Esophagus squamous epithelium (tissue), 5 donors: Measurements from ENCODE around the gene AP1G2. TPM values are rescaled to one million over a fixed set of nuclear protein-coding genes. Genes with fewer than 3 reads are reported as not detected.
A peak's percentile ranks its signal among the peaks of the same experiment; 100 is the strongest.
"Not testable (repeated sequence)": the region's sequence is repeated elsewhere in the genome, so short reads cannot be mapped to it uniquely, and the experiment has no call there.

Experiments
- DNase-seq: peaks from one replicate; lab custom pipeline; 2025; lab: John Stamatoyannopoulos, UW
- H3K27ac ChIP-seq, 4 donors: fragments of 200-600 bp; sonication (generic); one replicate each; pipeline ENCODE4 v1.5.1; 2016 to 2019; ENCODE audit warnings: mild to moderate bottlenecking in 1 of 4
- H3K27me3 ChIP-seq, 4 donors: fragments of 200-600 bp; sonication (generic); 1 replicate in 3 of 4; 2 replicates in 1 of 4; pipeline versions ENCODE4 v1.5.1 to v1.6.0; 2017 to 2021; ENCODE audit warnings: antibody characterized with exemption in 1 of 4
- H3K36me3 ChIP-seq, 3 donors: fragments of 200-600 bp; sonication (generic); one replicate each; pipeline ENCODE4 v1.5.1; 2016 to 2019
- H3K4me1 ChIP-seq, 3 donors: fragments of 200-600 bp; sonication (generic); one replicate each; pipeline ENCODE4 v1.5.1; 2017 to 2019
- H3K4me3 ChIP-seq, 4 donors: fragments of 200-600 bp; sonication (generic); 1 replicate in 3 of 4; 2 replicates in 1 of 4; pipeline ENCODE4 v1.5.1; 2016 to 2019; ENCODE audit warnings: mild to moderate bottlenecking in 2 of 4, moderate library complexity in 1 of 4
- H3K9me3 ChIP-seq, 3 donors: fragments of 200-600 bp; sonication (generic); one replicate each; pipeline ENCODE4 v1.5.1; 2016 to 2019
- POLR2A ChIP-seq, 4 donors: fragments of 450-650 bp; IDR thresholded peaks; one replicate each; pipeline ENCODE4 v1.6.1; 2017; ENCODE audit warnings: antibody characterized with exemption in 4 of 4, mild to moderate bottlenecking in 4 of 4, moderate library complexity in 3 of 4
- WGBS, 2 donors: methylation state at CpG; one replicate each; pipeline ENCODE4 v1.1.5; 2018; 5-methylcytosine and 5-hydroxymethylcytosine counted together
- intact Hi-C: fragments of 100-400 bp; cut with DNase I; formaldehyde crosslinking; loops from one replicate; pipeline ENCODE4 v1.15.0; 2022
- total RNA-seq, 4 donors: library from RNA; depleted of rRNA; stranded (reverse); fragments of >200 nt; gene quantifications; one replicate each; pipeline ENCODE4 v1.1.0, GENCODE V29; 2016
- TF ChIP-seq, protein P1 (sequence below), 6 experiments: fragments of 450-650 bp in 4 of 6; fragments of 200-600 bp in 2 of 6; sonication (generic) in 2 of 6; IDR thresholded peaks; one replicate each; pipeline ENCODE4 v1.5.1; 2016 to 2019; ENCODE audit warnings: antibody characterized with exemption in 6 of 6, mild to moderate bottlenecking in 4 of 6, moderate library complexity in 4 of 6
- donor health status: DM: yes; HTN: yes; CAD: no.

The AP1G2 gene
- total RNA-seq, 4 donors from 2014 or later = 58.0 to 116 (median 68.6) TPM

DNA sequence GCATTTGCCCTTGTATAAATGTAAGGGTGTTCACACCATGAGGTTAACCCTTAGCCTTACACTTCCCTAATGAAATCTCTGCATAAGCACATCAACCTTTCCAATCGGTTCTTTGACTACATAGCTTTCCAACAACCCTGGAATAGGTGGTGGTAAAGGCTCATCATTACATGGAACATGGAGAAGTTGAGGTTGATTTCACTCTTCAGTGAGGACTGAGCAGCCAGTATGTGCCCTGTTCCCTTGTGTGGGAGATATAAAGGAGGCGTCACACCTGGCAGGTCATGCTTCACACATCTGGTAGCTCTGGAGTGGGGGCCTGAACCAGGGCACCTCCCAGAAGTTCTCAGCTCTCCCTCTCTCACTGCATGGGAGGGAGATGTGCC is 32.7 kb upstream of the AP1G2 start:
- no peaks in the 10 kb centered on the region for H3K36me3 ChIP-seq
- no peak for TF ChIP-seq POLR2A (IDR thresholded peaks at IDR 0.05)
- TF ChIP-seq, protein P1, sequence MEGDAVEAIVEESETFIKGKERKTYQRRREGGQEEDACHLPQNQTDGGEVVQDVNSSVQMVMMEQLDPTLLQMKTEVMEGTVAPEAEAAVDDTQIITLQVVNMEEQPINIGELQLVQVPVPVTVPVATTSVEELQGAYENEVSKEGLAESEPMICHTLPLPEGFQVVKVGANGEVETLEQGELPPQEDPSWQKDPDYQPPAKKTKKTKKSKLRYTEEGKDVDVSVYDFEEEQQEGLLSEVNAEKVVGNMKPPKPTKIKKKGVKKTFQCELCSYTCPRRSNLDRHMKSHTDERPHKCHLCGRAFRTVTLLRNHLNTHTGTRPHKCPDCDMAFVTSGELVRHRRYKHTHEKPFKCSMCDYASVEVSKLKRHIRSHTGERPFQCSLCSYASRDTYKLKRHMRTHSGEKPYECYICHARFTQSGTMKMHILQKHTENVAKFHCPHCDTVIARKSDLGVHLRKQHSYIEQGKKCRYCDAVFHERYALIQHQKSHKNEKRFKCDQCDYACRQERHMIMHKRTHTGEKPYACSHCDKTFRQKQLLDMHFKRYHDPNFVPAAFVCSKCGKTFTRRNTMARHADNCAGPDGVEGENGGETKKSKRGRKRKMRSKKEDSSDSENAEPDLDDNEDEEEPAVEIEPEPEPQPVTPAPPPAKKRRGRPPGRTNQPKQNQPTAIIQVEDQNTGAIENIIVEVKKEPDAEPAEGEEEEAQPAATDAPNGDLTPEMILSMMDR (IDR thresholded peaks at IDR 0.05) = no peak
- WGBS, 2 donors = 80 to 91% methylated on average over 2 of the region's 2 CpGs
- no peaks in the 10 kb centered on the region for H3K9me3 ChIP-seq
- no peak overlapping the region for H3K27ac ChIP-seq
- DNase-seq = no peak
- no peak overlapping the region for H3K4me3 ChIP-seq
- H3K27me3 ChIP-seq = no peaks in the 10 kb centered on the region
- no peaks in the 10 kb centered on the region for H3K4me1 ChIP-seq
- intact Hi-C loops = no loop called here

DNA sequence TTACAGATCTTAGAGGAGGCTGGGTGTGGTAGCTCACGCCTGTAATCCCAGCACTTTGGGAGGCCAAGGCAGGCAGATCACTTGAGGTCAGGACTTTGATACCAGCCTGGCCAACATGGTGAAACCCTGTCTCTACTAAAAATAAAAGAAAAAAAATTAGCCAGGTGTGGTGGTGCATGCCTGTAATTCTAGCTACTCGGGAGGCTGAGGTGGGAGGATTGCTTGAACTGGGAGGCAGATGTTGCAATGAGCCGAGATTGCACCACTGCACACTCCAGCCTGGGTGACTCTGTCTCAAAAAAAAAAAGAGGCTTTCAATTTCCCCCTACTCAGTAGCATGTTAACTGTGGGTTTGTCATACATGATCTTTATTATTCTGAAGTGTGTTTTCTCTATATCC is 26.6 kb upstream of the AP1G2 start:
- H3K27me3 ChIP-seq, H3K4me1 ChIP-seq, H3K36me3 ChIP-seq, H3K9me3 ChIP-seq, H3K4me3 ChIP-seq, DNase-seq, intact Hi-C loops, H3K27ac ChIP-seq: not testable (repeated sequence)
- WGBS, 2 donors = 56 to 81% methylated on average over 2 to 3 of the region's 3 CpGs

DNA sequence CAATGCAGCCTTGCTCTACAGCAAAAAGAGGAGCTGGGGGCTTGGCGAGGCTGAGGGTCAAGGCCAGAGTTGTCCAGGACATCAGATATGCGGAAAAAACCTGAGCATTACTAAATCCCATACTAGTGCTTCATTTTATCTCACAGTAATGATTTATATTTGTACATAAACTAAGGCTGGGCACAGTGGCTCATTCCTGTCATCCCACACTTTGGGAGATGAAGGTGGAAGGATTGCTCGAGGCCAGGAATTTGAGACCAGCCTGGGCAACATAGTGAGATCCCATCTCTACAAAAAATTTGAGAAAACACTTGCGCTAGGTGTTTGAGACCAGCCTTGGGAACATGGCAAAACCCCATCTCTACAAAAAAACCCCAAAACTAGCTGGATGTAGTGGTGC is 22.6 kb upstream of the AP1G2 start:
- intact Hi-C loops = no loop called here
- no peak for DNase-seq
- Histone ChIP-seq H3K9me3 (no peaks in the 10 kb centered on the region), H3K27me3 (peaks cover 0 to 23% (median 0%) of the 10 kb centered on the region in 4 donors), H3K36me3 (no peaks in the 10 kb centered on the region), H3K4me1 (peaks cover 0 to 7% (median 0%) of the 10 kb centered on the region in 3 donors), H3K4me3 (no peak overlapping the region), H3K27ac (no peak overlapping the region)
- 76 to 85% methylated on average over 4 of the region's 4 CpGs for WGBS, 2 donors
- no peak for TF ChIP-seq POLR2A (IDR thresholded peaks at IDR 0.05)
- TF ChIP-seq, protein P1 (IDR thresholded peaks at IDR 0.05) = no peak

DNA sequence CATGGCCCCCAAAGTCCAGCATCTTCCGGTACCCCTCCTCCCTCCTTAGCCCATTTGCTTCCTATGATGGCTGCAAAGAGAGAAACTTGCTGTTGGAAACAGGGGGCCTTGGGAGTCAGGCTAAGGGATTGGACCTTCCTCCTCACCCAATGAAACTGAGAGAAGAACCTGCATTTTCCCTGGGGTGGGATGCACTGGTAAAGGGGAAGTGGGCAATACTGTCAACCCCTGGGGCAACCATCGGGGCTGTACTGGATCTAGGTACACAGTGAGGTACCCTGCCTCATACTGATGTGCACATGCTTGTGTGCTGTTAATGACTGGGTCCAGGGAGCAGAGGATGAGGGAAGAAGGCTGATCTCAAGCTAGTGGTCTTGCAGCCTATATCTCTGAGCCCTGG is 22.0 kb upstream of the AP1G2 start:
- no peaks in the 10 kb centered on the region for H3K36me3 ChIP-seq
- no peak for TF ChIP-seq POLR2A (IDR thresholded peaks at IDR 0.05)
- TF ChIP-seq, protein P1 (IDR thresholded peaks at IDR 0.05) = no peak
- peaks cover 0 to 7% (median 0%) of the 10 kb centered on the region in 3 donors for H3K4me1 ChIP-seq
- intact Hi-C loops = no loop called here
- H3K27ac ChIP-seq = no peak overlapping the region
- H3K9me3 ChIP-seq = no peaks in the 10 kb centered on the region
- WGBS, 2 donors = 60 to 76% methylated on average over 2 of the region's 2 CpGs
- peaks cover 0 to 27% (median 0%) of the 10 kb centered on the region in 4 donors for H3K27me3 ChIP-seq
- DNase-seq = no peak
- no peak overlapping the region for H3K4me3 ChIP-seq

DNA sequence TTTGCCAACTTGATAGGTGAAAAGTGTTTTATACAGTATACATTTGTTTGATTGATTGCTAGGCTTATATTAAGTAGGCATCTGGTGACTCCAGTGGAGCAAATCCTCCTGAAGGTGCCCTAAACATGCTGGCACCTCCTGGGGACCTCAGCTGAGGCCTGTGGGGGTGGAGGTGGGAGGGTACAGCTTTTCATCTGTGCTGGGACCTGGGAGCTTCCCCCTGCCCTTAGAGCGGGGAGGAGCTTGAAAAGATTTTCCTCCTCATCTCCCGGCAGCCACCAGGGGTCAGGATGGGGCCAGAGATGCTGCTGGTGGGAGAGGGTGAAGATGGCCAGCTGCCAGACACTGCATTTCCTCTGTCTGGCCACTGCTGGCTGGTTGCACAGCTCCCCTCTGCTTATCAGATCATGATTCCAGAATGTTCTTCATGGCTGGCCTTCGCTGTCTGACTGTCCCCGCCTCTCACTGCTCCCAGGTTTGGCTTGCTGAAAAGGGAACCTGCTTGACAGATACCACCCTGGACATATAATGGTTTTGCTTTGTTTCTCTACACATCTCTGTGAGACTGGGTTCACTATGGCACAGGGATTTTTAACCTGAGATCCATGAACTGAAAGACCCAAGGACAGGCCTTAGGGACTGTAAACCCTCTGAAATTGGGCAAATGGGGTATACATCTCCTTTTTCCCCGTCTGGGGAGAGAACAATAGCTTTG is 21.4 kb upstream of the AP1G2 start:
- peaks cover 0 to 24% (median 0%) of the 10 kb centered on the region in 4 donors for H3K27me3 ChIP-seq
- H3K4me3 ChIP-seq = no peak overlapping the region
- no peak overlapping the region for H3K27ac ChIP-seq
- H3K36me3 ChIP-seq = no peaks in the 10 kb centered on the region
- H3K4me1 ChIP-seq = peaks cover 0 to 7% (median 0%) of the 10 kb centered on the region in 3 donors
- DNase-seq = no peak
- no peaks in the 10 kb centered on the region for H3K9me3 ChIP-seq
- intact Hi-C loops = no loop called here
- WGBS, 2 donors = 11 to 17% methylated on average over 3 to 4 of the region's 5 CpGs
- TF ChIP-seq, protein P1 (IDR thresholded peaks at IDR 0.05) = peak in 5 of 6 experiments; percentile 40 to 85 (median 63)
- no peak for TF ChIP-seq POLR2A (IDR thresholded peaks at IDR 0.05)

DNA sequence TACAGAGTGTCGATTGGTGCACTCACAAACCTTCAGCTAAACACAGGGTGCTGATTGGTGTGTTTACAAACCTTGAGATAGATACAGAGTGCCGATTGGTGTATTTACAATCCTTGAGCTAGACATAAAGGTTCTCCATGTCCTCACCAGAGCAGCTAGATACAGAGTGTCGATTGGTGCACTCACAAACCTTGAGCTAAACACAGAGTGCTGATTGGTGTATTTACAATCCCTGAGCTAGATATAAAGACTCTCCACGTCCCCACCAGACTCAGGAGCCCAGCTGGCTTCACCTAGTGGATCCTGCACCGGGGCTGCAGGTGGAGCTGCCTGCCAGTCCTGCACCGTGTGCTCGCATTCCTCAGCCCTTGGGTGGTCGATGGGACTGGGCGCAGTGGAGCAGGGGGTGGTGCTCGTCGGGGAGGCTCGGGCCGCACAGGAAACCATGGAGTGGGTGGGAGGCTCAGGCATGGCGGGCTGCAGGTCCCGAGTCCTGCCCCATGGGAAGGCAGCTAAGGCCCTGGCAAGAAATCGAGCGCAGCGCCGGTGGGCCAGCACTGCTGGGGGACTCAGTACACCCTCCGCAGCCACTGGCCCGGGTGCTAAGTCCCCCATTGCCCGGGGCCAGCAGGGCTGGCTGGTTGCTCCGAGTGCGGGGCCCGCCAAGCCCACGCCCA is 17.1 kb upstream of the AP1G2 start:
- H3K9me3 ChIP-seq, intact Hi-C loops, DNase-seq, H3K36me3 ChIP-seq, H3K4me1 ChIP-seq, H3K27ac ChIP-seq, H3K4me3 ChIP-seq: not testable (repeated sequence)
- peaks cover 0 to 43% (median 0%) of the 10 kb centered on the region in 4 donors for H3K27me3 ChIP-seq
- WGBS, 2 donors = 74 to 83% methylated on average over 1 to 7 of the region's 26 CpGs

DNA sequence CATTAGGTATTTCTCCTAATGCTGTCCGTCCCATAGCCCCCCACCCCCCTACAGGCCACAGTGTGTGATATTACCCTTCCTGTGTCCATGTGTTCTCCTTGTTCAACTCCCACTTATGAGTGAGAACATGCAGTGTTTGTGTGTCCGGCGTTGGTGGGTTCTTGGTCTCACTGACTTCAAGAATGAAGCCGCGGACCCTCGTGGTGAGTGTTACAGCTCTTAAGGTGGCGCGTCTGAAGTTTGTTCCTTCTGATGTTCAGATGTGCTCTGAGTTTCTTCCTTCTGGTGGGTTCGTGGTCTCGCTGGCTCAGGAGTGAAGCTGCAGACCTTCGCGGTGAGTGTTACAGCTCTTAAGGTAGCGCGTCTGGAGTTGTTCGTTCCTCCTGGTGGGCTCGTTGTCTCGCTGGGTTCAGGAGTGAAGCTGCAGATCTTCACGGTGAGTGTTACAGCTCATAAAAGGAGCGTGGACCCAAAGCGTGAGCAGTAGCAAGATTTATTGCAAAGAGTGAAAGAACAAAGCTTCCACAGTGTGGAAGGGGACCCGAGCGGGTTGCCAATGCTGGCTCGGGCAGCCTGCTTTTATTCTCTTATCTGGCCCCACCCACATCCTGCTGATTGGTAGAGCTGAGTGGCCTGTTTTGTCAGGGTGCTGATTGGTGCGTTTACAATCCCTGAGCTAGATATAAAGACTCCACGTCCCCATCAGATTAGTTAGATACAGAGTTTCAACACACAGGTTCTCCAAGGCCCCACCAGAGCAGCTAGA is 16.4 kb upstream of the AP1G2 start:
- H3K27me3 ChIP-seq = peaks cover 0 to 51% (median 0%) of the 10 kb centered on the region in 4 donors
- DNase-seq, intact Hi-C loops, H3K4me3 ChIP-seq, H3K4me1 ChIP-seq, H3K36me3 ChIP-seq, H3K27ac ChIP-seq, H3K9me3 ChIP-seq: not testable (repeated sequence)
- 80 to 86% methylated on average over 13 to 18 of the region's 25 CpGs for WGBS, 2 donors
